Gastroesophageal sphincter (tissue), 4 donors: ENCODE data around the gene TSPOAP1. TPM values are rescaled to one million over a fixed set of nuclear protein-coding genes. Genes with fewer than 3 reads are reported as not detected.

Experiments
- ATAC-seq: fragments of 150-250 bp; one replicate; pipeline ENCODE4 v1.9.1; 2016; ENCODE audit warnings: mild to moderate bottlenecking, moderate library complexity
- H3K27ac ChIP-seq, 4 donors: fragments of 200-600 bp; sonication (generic) in 3 of 4; 1 replicate in 3 of 4; 2 replicates in 1 of 4; pipeline ENCODE4 v1.5.1; 2016 to 2019
- H3K27me3 ChIP-seq: fragments of 200-600 bp; sonication (generic); one replicate; pipeline ENCODE4 v1.5.1; 2019
- H3K36me3 ChIP-seq, 2 donors: fragments of 200-600 bp; sonication (generic); one replicate each; pipeline ENCODE4 v1.5.1; 2019; ENCODE audit warnings: control low read depth in 1 of 2
- H3K4me1 ChIP-seq, 3 donors: fragments of 200-600 bp; sonication (generic); 1 replicate in 2 of 3; 2 replicates in 1 of 3; pipeline ENCODE4 v1.5.1; 2016 to 2019; ENCODE audit warnings: control low read depth in 2 of 3
- H3K4me3 ChIP-seq, 2 donors: fragments of 200-600 bp; sonication (generic); one replicate each; pipeline ENCODE4 v1.5.1; 2019; ENCODE audit warnings: mild to moderate bottlenecking in 1 of 2, moderate library complexity in 1 of 2
- H3K9me3 ChIP-seq, 3 donors: fragments of 200-600 bp; sonication (generic); one replicate each; pipeline ENCODE4 v1.5.1; 2017 to 2019; ENCODE audit warnings: control low read depth in 2 of 3
- CTCF ChIP-seq, 4 experiments: fragments of 200-600 bp in 2 of 4; fragments of 450-650 bp in 2 of 4; sonication (generic) in 1 of 4; IDR thresholded peaks; one replicate each; pipeline ENCODE4 v1.5.1; 2017 to 2019; ENCODE audit warnings: antibody characterized with exemption in 4 of 4, mild to moderate bottlenecking in 2 of 4, moderate library complexity in 2 of 4
- EP300 ChIP-seq: sonication (generic); formaldehyde crosslinking; IDR thresholded peaks from one replicate; pipeline ENCODE4 v1.6.1; 2017; ENCODE audit warnings: antibody characterized with exemption, mild to moderate bottlenecking
- POLR2A ChIP-seq, 2 donors: fragments of 450-650 bp; IDR thresholded peaks; one replicate each; pipeline ENCODE4 v1.6.1; 2017; ENCODE audit warnings: antibody characterized with exemption in 2 of 2, mild to moderate bottlenecking in 2 of 2, moderate library complexity in 1 of 2
- POLR2AphosphoS5 ChIP-seq: sonication (generic); formaldehyde crosslinking; IDR thresholded peaks from one replicate; pipeline ENCODE4 v1.6.1; 2017; ENCODE audit warnings: antibody characterized with exemption
- WGBS, 2 donors: methylation state at CpG; one replicate each; pipeline ENCODE4 v1.1.5; 2018; ENCODE audit warnings: low coverage in 1 of 2; 5-methylcytosine and 5-hydroxymethylcytosine counted together
- small RNA-seq, 4 donors: library from RNA; depleted of rRNA; stranded (forward); fragments of <200 nt; gene quantifications; one replicate each; pipeline ENCODE3, GENCODE V24; 2016
- total RNA-seq, 4 donors: library from RNA; depleted of rRNA; stranded (reverse); fragments of >200 nt; gene quantifications; one replicate each; pipeline ENCODE4 v1.1.0, GENCODE V29; 2016

The TSPOAP1 gene
- total RNA-seq, 4 donors from 2014 or later: 7.4 to 44.8 (median 23.0) TPM

GRCh38 chr17:58262149-58262548 is 66.4 kb downstream of the TSPOAP1 start:
- WGBS, 2 donors: 87 to 91% methylated on average over 10 to 11 of the region's 11 CpGs

GRCh38 chr17:58254803-58255202 is 73.8 kb downstream of the TSPOAP1 start:
- H3K27ac ChIP-seq: no peak overlapping the region
- peaks cover 71% of the 10 kb centered on the region for H3K27me3 ChIP-seq
- ATAC-seq: no peak
- TF ChIP-seq EP300: no peak
- no peak for TF ChIP-seq POLR2A (IDR thresholded peaks at IDR 0.05)
- no peak for TF ChIP-seq CTCF (IDR thresholded peaks at IDR 0.05)
- no peak for TF ChIP-seq POLR2AphosphoS5
- 13 to 21% methylated on average over 2 to 4 of the region's 8 CpGs for WGBS, 2 donors
- H3K4me3 ChIP-seq: no peak overlapping the region
- H3K9me3 ChIP-seq: no peaks in the 10 kb centered on the region
- no peaks in the 10 kb centered on the region for H3K36me3 ChIP-seq
- peaks cover 0 to 2% (median 0%) of the 10 kb centered on the region in 3 donors for H3K4me1 ChIP-seq

More at GRCh38 chr17:58262149-58262548, 66.4 kb downstream of the TSPOAP1 start:
- H3K36me3 ChIP-seq: no peaks in the 10 kb centered on the region
- H3K9me3 ChIP-seq: no peaks in the 10 kb centered on the region
- H3K27me3 ChIP-seq: peaks cover 72% of the 10 kb centered on the region
- H3K4me1 ChIP-seq: no peaks in the 10 kb centered on the region
- no peak overlapping the region for H3K4me3 ChIP-seq
- H3K27ac ChIP-seq: no peak overlapping the region
- ATAC-seq: no peak
- TF ChIP-seq POLR2A (IDR thresholded peaks at IDR 0.05) (no peak), CTCF (IDR thresholded peaks at IDR 0.05) (no peak), EP300 (no peak), POLR2AphosphoS5 (no peak)

- no peak for TF ChIP-seq EP300
- TF ChIP-seq POLR2A (IDR thresholded peaks at IDR 0.05): no peak
- TF ChIP-seq CTCF (IDR thresholded peaks at IDR 0.05): no peak
- no peak for TF ChIP-seq POLR2AphosphoS5
- H3K9me3 ChIP-seq: no peaks in the 10 kb centered on the region
- 65 to 67% methylated on average over 3 of the region's 3 CpGs for WGBS, 2 donors
- H3K27ac ChIP-seq: no peak overlapping the region
- H3K36me3 ChIP-seq: no peaks in the 10 kb centered on the region
- ATAC-seq: no peak
- H3K4me3 ChIP-seq: no peak overlapping the region
- H3K27me3 ChIP-seq: peaks cover 75% of the 10 kb centered on the region
- H3K4me1 ChIP-seq: peaks cover 0 to 13% (median 5%) of the 10 kb centered on the region in 3 donors
These were observed 75.5 kb downstream of the TSPOAP1 start for GRCh38 chr17:58253082-58253481.

GRCh38 chr17:58252141-58252540 is 76.5 kb downstream of the TSPOAP1 start:
- 47% methylated on average over 2 of the region's 9 CpGs; no CpG with 5 or more reads in 1 of the 2 donors for WGBS, 2 donors
- H3K27ac ChIP-seq: no peak overlapping the region
- peaks cover 81% of the 10 kb centered on the region for H3K27me3 ChIP-seq
- H3K4me1 ChIP-seq: peaks cover 0 to 13% (median 5%) of the 10 kb centered on the region in 3 donors
- no peak overlapping the region for H3K4me3 ChIP-seq
- no peaks in the 10 kb centered on the region for H3K9me3 ChIP-seq
- no peaks in the 10 kb centered on the region for H3K36me3 ChIP-seq
- TF ChIP-seq EP300 (no peak), POLR2A (IDR thresholded peaks at IDR 0.05) (no peak), POLR2AphosphoS5 (no peak), CTCF (IDR thresholded peaks at IDR 0.05) (no peak)
- no peak for ATAC-seq

Small RNAs within 50 kb of the gene (small RNA-seq; reads per million reads assigned to genes)
- 0 reads per million in 4 donors for gene MIR4736

Other genes starting within 250 kb of the TSPOAP1 start
- gene DYNLL2, start 245.4 kb downstream of the TSPOAP1 start, total RNA-seq: 10 to 100 TPM; 26.1 to 38.2 (median 31.3) TPM
- not detected for gene OR4D1, start 180.4 kb downstream of the TSPOAP1 start, total RNA-seq
- not detected for gene OR4D2, start 161.8 kb downstream of the TSPOAP1 start, total RNA-seq
- gene EPX, start 136.1 kb downstream of the TSPOAP1 start, total RNA-seq: not detected
- gene MKS1, start 109.5 kb downstream of the TSPOAP1 start, total RNA-seq: 1 to 10 TPM; 6.7 to 9.3 (median 7.9) TPM
- gene LPO, start 90.2 kb downstream of the TSPOAP1 start, total RNA-seq: under 1 TPM in 2 of 4 donors, not detected in 2; 0.15 to 0.77 TPM
- gene MPO, start 47.9 kb downstream of the TSPOAP1 start, total RNA-seq: 1 to 10 TPM in 1 of 4 donors, not detected in 3; 1.6 TPM
- 10 to 100 TPM; 40.1 to 55.4 (median 45.1) TPM for gene SUPT4H1, start 23.4 kb upstream of the TSPOAP1 start, total RNA-seq
- under 1 TPM in 2 of 4 donors, not detected in 2; 0.16 to 0.79 TPM for gene RNF43, start 88.7 kb upstream of the TSPOAP1 start, total RNA-seq
- gene HSF5, start 159.6 kb upstream of the TSPOAP1 start, total RNA-seq: under 1 TPM in 1 of 4 donors, not detected in 3; 0.13 TPM
- 10 to 100 TPM; 31.6 to 36.5 (median 35.3) TPM for gene MTMR4, start 185.8 kb upstream of the TSPOAP1 start, total RNA-seq